ENCODE data around the gene CASR.

Gene CASR

GRCh38 chr3:122310361-122310760, 126.9 kb downstream of the CASR start:
- no peak for DNase-seq

GRCh38 chr3:122312826-122313225, 129.4 kb downstream of the CASR start:
- DNase-seq, result no peak

- DNase-seq, result no peak
These were observed 129.8 kb downstream of the CASR start for GRCh38 chr3:122313281-122313680.

- no peak for DNase-seq
These were observed 130.9 kb downstream of the CASR start for GRCh38 chr3:122314228-122314876.

GRCh38 chr3:122315619-122316018, 132.2 kb downstream of the CASR start:
- no peak for DNase-seq

GRCh38 chr3:122316368-122316767, 132.9 kb downstream of the CASR start:
- DNase-seq, result no peak

- no peak for DNase-seq
These were observed 135.2 kb downstream of the CASR start for GRCh38 chr3:122318620-122319019.

- no peak for DNase-seq
These were observed 138.9 kb downstream of the CASR start for GRCh38 chr3:122322095-122323075.

- DNase-seq, result peak; percentile 1
These were observed 141.4 kb downstream of the CASR start, which contains the start of gene CSTA for GRCh38 chr3:122324871-122325323. Gene CSTA (plus strand): TSS chr3:122325248. CDS start chr3:122325293, 45 bp downstream.

GRCh38 chr3:122325769-122326168, 142.3 kb downstream of the CASR start:
- no peak for DNase-seq

GRCh38 chr3:122331886-122332285, 148.4 kb downstream of the CASR start:
- no peak for DNase-seq

- no peak for DNase-seq
These were observed 149.1 kb downstream of the CASR start for GRCh38 chr3:122332551-122332950.

All from fibroblast of skin of right quadriceps (primary cell).